SKM-1 (cell line): ENCODE measurements around the gene ELP6.
"Not testable (repeated sequence)": the region's sequence is repeated elsewhere in the genome, so short reads cannot be mapped to it uniquely, and the experiment has no call there.

Source experiments
- DNase-seq: peaks from one replicate; lab custom pipeline; 2025; ENCODE audit not compliant: unreplicated experiment; lab: John Stamatoyannopoulos, UW

The ELP6 gene

GRCh38 chr3:47512416-47513124, 942 bp downstream of the ELP6 start:
- peak; percentile 11 for DNase-seq

DNA sequence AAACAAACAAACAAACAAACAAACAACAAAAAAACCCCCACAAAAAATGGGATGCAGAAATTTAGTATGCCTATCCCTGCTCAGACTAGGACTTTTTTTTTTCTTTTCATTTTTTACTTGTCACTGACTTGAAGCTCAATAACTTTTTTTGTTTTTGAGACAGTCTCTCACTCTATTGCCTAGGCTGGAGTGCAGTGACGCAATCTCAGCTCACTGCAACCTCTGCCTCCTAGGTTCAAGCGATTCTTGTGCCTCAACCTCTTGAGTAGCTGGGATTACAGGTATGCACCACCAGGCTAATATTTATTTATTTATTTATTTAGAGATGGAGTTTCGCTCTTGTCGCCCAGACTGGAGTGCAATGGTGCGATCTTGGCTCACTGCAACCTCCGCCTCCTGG, 8.2 kb downstream of the ELP6 start:
- DNase-seq: not testable (repeated sequence)

GRCh38 chr3:47504113-47504512, 9.4 kb downstream of the ELP6 start:
- no peak for DNase-seq

DNA sequence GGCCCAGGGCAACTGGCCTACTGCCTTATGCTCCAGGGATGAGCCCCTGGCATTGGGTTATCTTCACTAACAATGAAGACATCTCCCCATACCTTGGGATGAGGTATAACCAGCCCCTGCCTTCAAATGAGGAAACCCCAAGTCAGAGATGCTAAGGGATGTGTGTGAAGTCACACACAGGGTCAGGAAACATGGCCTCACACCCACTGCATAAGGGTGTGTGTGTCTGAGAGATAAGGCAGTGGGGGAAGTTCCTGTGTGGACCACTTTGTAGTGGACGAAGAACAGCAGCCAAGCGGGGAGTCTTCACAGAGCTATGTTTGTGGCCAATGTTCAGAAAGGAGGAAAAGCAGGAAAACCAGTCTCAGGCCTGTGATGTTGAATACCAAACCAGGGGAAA, 10.5 kb downstream of the ELP6 start:
- no peak for DNase-seq

GRCh38 chr3:47496892-47497291, 16.6 kb downstream of the ELP6 start:
- DNase-seq: no peak

- no peak for DNase-seq
Observed at GRCh38 chr3:47495886-47496285, 17.6 kb downstream of the ELP6 start.

GRCh38 chr3:47495111-47495510, 18.4 kb downstream of the ELP6 start:
- no peak for DNase-seq

DNA sequence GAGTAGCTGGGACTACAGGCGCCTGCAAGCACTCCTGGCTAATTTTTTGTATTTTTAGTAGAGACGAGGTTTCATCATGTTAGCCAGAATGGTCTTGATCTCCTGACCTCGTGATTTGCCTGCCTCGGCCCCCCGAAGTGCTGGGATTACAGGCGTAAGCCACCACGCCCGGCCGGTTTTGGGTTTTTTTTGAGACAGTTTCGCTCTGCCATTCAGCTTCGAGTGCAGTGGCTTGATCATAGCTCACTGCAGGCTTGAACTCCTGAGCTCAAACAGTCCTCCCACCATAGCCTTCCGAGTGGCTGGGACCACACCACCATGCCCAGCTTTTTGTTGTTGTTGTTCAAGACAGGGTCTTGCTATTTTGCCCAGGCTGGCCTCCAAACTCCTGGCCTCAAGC, 21.7 kb downstream of the ELP6 start:
- DNase-seq: no peak

- no peak for DNase-seq
Observed at GRCh38 chr3:47491186-47491585, 22.3 kb downstream of the ELP6 start.

- DNase-seq: no peak
Observed at GRCh38 chr3:47487265-47487664, 26.2 kb downstream of the ELP6 start.

- DNase-seq: no peak
Observed at GRCh38 chr3:47485812-47486211, 27.7 kb downstream of the ELP6 start.

- DNase-seq: no peak
Observed at GRCh38 chr3:47482366-47482765, 31.1 kb downstream of the ELP6 start.

DNA sequence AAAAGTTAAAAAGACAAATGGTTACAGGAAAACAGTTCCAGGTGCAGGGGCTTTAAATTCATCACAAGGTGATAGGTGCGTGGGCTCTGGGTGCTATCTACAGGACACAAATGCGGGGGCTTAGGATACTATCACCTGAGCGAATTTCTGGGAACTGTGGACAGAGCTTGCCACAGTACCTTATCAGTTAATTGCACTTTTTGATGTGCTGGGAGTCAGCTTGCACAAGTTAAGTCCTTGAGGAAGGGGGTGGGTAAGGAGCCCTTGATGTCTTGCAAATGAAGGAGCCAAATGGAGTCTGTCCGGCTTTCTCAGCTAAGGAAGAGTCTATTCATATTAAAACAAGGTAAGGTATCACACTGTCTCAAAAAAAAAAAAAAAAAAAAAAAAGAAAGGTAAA, 31.7 kb downstream of the ELP6 start:
- DNase-seq: not testable (repeated sequence)

DNA sequence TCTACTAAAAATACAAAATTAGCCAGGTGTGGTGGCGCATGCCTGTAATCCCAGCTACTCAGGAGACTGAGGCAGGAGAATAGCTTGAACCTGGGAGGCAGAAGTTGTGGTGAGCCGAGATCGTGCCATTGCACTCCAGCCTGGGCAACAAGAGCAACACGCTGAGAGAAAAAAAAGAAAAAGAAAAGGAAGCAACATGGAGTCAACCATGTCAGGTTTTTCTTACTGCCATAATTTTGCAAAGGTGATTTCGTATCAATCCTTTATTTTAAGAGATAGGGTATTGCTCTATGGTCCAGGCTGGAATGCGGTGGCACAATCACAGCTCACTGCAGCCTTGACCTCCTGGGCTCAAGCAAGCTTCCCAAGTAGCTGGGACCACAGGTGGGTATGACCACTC, 33.2 kb downstream of the ELP6 start:
- DNase-seq: not testable (repeated sequence)

DNA sequence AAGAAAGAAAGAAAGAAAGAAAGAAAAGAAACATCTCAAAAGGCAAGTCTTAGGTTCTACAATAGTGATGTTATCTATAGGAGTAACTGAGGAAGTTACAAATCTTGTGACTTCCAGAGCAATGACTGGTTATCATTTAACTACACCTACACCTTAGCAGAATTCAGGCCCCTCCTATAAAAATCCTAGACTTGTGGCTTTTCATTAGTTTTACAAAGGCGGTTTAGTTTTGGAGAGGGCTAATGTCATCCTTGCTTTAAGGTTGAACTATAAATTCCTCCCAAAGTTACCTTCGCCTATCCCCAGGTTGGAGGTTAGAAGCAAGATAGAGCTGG, 33.7 kb downstream of the ELP6 start:
- DNase-seq: no peak

DNA sequence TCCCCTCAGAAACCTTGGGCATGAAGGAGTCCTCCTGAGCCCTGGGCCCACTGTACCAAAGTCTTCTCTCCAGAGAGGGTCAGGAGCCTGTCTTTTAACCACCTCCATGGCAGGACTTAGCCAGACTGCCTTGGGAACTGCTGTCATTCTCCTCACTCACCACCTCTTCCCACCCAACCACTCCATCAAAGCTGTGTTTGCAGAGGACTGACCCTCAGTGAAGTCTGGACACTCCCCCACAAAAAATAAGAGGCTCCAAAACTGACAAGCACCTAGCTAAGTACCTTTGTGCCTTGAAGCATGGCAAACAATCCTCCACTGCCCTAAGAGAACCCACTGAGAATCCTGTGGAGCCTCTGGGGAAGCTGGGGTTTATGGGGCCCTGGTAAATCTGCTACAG, 35.5 kb downstream of the ELP6 start:
- no peak for DNase-seq

GRCh38 chr3:47476644-47477199, 36.8 kb downstream of the ELP6 start:
- no peak for DNase-seq

GRCh38 chr3:47476330-47476626, 37.2 kb downstream of the ELP6 start:
- DNase-seq: no peak

DNA sequence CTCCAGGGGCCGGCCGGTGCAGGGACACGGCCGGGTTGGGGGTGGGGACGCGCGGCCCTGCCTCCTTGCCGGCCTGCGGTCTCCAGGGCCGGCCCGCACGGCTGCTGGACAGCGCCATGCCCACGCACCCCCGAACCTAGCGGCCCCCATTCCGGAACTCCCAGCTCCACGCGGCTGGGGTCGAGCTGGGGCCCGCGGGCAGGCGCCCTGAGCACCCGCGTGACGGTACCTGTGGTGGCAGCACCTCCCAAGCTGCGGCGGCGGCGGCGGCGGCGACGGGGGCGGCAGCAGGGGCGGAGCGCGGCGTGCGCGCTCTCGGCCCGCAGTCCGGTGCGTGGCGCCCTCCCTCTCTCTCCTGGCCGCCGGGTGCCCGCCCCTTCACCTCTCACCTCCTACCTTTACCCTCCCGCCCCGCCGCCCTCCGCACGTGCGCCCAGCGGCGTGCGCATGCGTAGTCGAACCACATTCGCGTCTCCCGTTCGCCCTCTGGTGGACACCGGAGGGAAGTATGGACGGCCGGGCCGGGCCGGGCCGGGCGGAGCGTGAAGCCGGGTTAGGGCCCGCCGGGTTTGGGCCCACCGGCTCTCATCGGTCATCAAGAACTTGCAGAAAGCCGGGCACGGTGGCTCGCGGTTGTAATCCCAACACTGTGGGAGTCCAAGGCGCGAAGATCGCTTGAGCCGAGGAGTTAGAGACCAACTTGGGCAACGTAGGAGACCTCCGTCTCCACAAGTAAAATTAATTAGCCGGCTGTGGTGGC, 37.8 kb downstream of the ELP6 start, which contains the start of gene SCAP:
Gene SCAP (minus strand): TSS at position 372 of the 760 bp plus-strand sequence. CDS start 32,948 bp downstream, outside the sequence.
- DNase-seq: peak; percentile 92

DNA sequence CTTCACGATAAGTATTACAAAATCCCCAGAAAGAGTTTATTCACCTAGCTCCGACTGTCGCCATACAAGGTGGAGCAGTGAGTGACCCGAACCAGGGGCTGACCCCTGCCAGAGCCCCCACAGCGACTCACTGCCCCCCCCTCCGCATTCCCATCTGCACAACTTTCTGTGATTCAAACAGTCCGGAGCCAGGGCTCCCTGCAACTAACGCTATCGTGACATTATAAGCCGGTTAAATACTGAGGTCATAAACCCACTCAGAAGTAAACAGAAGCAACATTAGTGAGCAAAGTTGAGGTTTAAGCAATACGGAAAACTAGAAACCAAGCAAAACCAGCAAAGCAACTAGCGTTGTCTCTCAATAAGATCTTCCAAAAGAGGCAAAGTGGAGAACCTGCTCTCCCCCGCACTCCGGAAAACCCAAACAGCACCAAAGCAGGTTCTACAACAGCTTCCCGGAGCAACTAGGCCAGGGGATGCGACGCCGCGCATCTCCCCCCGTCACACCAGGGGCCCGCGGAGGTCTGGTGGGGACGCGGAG, 38.4 kb downstream of the ELP6 start:
- no peak for DNase-seq

DNA sequence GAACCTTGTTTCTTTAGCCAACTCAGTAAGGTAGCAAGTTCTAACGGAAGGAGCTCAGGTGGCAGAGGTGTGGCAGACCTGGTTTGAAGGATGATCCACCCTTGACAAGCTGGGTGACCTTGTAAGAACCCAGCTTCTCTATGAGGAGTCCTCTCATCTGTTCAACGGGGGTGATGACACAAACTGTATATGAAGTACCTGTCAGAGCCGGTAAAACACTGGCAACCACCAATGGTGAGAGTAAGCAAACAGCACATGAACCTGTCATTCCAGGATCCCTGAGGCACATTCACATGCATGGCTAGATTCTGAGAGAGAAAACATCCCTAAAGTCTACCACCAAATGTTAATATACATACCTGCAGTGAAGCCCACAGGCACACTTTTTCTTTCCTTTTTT, 40.1 kb downstream of the ELP6 start:
- no peak for DNase-seq

GRCh38 chr3:47469616-47470015, 43.9 kb downstream of the ELP6 start:
- no peak for DNase-seq
